ENCODE results near the gene CRB2.

Gene CRB2

GRCh38 chr9:123365881-123366528 is 10.0 kb downstream of the CRB2 start:
- no peak for TF ChIP-seq CTCF (conservative IDR thresholded peaks at IDR 0.05)
- no peak for TF ChIP-seq ZFX (IDR thresholded peaks at IDR 0.05)
- no peak overlapping the region for H3K27ac ChIP-seq

GRCh38 chr9:123368023-123368422 is 12.0 kb downstream of the CRB2 start:
- H3K27ac ChIP-seq: no peak overlapping the region
- TF ChIP-seq CTCF (conservative IDR thresholded peaks at IDR 0.05) (no peak), ZFX (IDR thresholded peaks at IDR 0.05) (no peak)

- H3K27ac ChIP-seq: no peak overlapping the region
- no peak for TF ChIP-seq ZFX (IDR thresholded peaks at IDR 0.05)
- TF ChIP-seq CTCF (conservative IDR thresholded peaks at IDR 0.05): no peak
Measured at GRCh38 chr9:123368536-123369153, 12.6 kb downstream of the CRB2 start.

- H3K27ac ChIP-seq: no peak overlapping the region
- TF ChIP-seq CTCF (conservative IDR thresholded peaks at IDR 0.05): no peak
- no peak for TF ChIP-seq ZFX (IDR thresholded peaks at IDR 0.05)
Measured at GRCh38 chr9:123369296-123369695, 13.3 kb downstream of the CRB2 start.

- no peak overlapping the region for H3K27ac ChIP-seq
- TF ChIP-seq ZFX (IDR thresholded peaks at IDR 0.05) (no peak), CTCF (conservative IDR thresholded peaks at IDR 0.05) (no peak)
Measured at GRCh38 chr9:123370108-123370507, 14.1 kb downstream of the CRB2 start.

GRCh38 chr9:123370526-123371227 is 14.7 kb downstream of the CRB2 start:
- no peak overlapping the region for H3K27ac ChIP-seq
- TF ChIP-seq ZFX (IDR thresholded peaks at IDR 0.05) (no peak), CTCF (conservative IDR thresholded peaks at IDR 0.05) (no peak)

GRCh38 chr9:123371228-123371584 is 15.2 kb downstream of the CRB2 start:
- no peak overlapping the region for H3K27ac ChIP-seq
- no peak for TF ChIP-seq CTCF (conservative IDR thresholded peaks at IDR 0.05)
- no peak for TF ChIP-seq ZFX (IDR thresholded peaks at IDR 0.05)

All from C4-2B (cell line).